ENCODE measurements around the gene PPP5C. TPM values are rescaled to one million over a fixed set of nuclear protein-coding genes. Genes with fewer than 3 reads are reported as not detected.

Gene PPP5C
- total and polyA plus RNA-seq, 2 of the 13 experiments (the other 11 are each of a cell fraction or from before 2014, with no cell fraction given), result 41.6 to 67.9 TPM

DNA sequence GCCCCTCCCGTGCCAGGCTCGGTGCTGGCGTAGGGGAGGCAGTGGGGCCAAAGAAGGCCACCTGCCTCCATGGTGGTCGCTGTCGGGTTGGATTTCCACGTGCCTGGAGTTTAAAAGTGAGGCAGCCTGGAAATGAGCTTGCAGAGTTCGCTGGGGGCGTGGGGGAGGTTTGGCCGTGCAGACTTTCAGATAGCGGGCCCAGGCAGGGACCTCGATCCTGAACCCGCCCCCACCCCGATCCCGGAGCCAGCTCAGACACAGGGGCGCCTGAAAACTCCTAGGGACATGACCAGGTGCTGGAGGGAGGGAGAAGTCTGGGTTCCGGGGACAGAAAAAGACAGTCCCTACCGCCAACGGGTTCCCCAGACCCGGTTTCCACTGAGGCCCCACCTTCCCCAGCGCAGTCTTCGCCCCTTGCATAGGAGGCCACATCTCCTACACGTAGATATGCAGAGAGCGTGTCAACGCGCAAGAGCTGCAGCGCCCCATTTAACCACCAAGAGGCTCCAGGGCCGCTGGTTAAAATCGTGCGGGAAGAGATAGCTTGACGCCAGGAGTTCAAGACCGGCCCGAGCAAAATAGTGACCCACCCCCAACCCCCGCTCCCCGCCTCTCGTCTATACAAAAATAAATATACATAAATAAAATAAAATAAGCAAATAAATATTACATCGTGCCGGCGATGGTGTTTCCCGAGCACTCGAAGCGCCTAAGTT, 58.0 kb downstream of the PPP5C start (continued):
- TF ChIP-seq, protein P1, sequence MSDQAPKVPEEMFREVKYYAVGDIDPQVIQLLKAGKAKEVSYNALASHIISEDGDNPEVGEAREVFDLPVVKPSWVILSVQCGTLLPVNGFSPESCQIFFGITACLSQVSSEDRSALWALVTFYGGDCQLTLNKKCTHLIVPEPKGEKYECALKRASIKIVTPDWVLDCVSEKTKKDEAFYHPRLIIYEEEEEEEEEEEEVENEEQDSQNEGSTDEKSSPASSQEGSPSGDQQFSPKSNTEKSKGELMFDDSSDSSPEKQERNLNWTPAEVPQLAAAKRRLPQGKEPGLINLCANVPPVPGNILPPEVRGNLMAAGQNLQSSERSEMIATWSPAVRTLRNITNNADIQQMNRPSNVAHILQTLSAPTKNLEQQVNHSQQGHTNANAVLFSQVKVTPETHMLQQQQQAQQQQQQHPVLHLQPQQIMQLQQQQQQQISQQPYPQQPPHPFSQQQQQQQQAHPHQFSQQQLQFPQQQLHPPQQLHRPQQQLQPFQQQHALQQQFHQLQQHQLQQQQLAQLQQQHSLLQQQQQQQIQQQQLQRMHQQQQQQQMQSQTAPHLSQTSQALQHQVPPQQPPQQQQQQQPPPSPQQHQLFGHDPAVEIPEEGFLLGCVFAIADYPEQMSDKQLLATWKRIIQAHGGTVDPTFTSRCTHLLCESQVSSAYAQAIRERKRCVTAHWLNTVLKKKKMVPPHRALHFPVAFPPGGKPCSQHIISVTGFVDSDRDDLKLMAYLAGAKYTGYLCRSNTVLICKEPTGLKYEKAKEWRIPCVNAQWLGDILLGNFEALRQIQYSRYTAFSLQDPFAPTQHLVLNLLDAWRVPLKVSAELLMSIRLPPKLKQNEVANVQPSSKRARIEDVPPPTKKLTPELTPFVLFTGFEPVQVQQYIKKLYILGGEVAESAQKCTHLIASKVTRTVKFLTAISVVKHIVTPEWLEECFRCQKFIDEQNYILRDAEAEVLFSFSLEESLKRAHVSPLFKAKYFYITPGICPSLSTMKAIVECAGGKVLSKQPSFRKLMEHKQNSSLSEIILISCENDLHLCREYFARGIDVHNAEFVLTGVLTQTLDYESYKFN (CRISPR knock-in tag; conservative IDR thresholded peaks at IDR 0.05), result no peak; the same call in 1 of the 2 replicates
- no peak; the same call in 1 of the 2 replicates for TF ChIP-seq NR2F6 (IDR thresholded peaks at IDR 0.05)
- 0 out of 2 replicates have a peak, but pooled peaks have one; percentile 7 for TF ChIP-seq NR2F6 (CRISPR knock-in tag; IDR thresholded peaks at IDR 0.05)
- TF ChIP-seq PHF21A (CRISPR knock-in tag; IDR thresholded peaks at IDR 0.05), result 0 out of 2 replicates have a peak, but pooled peaks have one; percentile 29
- TF ChIP-seq, protein P2, sequence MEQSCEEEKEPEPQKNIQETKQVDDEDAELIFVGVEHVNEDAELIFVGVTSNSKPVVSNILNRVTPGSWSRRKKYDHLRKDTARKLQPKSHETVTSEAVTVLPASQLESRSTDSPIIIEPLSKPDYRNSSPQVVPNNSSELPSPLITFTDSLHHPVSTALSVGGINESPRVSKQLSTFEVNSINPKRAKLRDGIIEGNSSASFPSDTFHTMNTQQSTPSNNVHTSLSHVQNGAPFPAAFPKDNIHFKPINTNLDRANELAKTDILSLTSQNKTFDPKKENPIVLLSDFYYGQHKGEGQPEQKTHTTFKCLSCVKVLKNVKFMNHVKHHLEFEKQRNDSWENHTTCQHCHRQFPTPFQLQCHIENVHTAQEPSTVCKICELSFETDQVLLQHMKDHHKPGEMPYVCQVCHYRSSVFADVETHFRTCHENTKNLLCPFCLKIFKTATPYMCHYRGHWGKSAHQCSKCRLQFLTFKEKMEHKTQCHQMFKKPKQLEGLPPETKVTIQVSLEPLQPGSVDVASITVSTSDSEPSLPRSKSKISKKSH (CRISPR knock-in tag; IDR thresholded peaks at IDR 0.05; ENCODE audit: borderline replicate concordance), result no peak
- TF ChIP-seq, protein P3, sequence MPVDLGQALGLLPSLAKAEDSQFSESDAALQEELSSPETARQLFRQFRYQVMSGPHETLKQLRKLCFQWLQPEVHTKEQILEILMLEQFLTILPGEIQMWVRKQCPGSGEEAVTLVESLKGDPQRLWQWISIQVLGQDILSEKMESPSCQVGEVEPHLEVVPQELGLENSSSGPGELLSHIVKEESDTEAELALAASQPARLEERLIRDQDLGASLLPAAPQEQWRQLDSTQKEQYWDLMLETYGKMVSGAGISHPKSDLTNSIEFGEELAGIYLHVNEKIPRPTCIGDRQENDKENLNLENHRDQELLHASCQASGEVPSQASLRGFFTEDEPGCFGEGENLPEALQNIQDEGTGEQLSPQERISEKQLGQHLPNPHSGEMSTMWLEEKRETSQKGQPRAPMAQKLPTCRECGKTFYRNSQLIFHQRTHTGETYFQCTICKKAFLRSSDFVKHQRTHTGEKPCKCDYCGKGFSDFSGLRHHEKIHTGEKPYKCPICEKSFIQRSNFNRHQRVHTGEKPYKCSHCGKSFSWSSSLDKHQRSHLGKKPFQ (CRISPR knock-in tag; IDR thresholded peaks at IDR 0.05; ENCODE audit: insufficient replicate concordance), result no peak
- no peak for TF ChIP-seq PPARG (CRISPR knock-in tag; conservative IDR thresholded peaks at IDR 0.05)
- TF ChIP-seq, protein P4, sequence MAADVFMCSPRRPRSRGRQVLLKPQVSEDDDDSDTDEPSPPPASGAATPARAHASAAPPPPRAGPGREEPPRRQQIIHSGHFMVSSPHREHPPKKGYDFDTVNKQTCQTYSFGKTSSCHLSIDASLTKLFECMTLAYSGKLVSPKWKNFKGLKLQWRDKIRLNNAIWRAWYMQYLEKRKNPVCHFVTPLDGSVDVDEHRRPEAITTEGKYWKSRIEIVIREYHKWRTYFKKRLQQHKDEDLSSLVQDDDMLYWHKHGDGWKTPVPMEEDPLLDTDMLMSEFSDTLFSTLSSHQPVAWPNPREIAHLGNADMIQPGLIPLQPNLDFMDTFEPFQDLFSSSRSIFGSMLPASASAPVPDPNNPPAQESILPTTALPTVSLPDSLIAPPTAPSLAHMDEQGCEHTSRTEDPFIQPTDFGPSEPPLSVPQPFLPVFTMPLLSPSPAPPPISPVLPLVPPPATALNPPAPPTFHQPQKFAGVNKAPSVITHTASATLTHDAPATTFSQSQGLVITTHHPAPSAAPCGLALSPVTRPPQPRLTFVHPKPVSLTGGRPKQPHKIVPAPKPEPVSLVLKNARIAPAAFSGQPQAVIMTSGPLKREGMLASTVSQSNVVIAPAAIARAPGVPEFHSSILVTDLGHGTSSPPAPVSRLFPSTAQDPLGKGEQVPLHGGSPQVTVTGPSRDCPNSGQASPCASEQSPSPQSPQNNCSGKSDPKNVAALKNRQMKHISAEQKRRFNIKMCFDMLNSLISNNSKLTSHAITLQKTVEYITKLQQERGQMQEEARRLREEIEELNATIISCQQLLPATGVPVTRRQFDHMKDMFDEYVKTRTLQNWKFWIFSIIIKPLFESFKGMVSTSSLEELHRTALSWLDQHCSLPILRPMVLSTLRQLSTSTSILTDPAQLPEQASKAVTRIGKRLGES (CRISPR knock-in tag; IDR thresholded peaks at IDR 0.05; ENCODE audit: borderline replicate concordance), result no peak
- TF ChIP-seq ZSCAN20 (CRISPR knock-in tag; IDR thresholded peaks at IDR 0.05; ENCODE audit: borderline replicate concordance), result 0 out of 2 replicates have a peak, but pooled peaks have one; percentile 7
- 0 out of 2 replicates have a peak, but pooled peaks have one; percentile 26 for TF ChIP-seq ZNF569 (CRISPR knock-in tag; IDR thresholded peaks at IDR 0.05; ENCODE audit: borderline replicate concordance)
- TF ChIP-seq ZSCAN30 (CRISPR knock-in tag; IDR thresholded peaks at IDR 0.05), result 0 out of 2 replicates have a peak, but pooled peaks have one; percentile 60
- peak; percentile 15 for TF ChIP-seq TEAD3 (CRISPR knock-in tag; optimal IDR thresholded peaks at IDR 0.05; ENCODE audit: borderline replicate concordance)
- TF ChIP-seq, protein P5, sequence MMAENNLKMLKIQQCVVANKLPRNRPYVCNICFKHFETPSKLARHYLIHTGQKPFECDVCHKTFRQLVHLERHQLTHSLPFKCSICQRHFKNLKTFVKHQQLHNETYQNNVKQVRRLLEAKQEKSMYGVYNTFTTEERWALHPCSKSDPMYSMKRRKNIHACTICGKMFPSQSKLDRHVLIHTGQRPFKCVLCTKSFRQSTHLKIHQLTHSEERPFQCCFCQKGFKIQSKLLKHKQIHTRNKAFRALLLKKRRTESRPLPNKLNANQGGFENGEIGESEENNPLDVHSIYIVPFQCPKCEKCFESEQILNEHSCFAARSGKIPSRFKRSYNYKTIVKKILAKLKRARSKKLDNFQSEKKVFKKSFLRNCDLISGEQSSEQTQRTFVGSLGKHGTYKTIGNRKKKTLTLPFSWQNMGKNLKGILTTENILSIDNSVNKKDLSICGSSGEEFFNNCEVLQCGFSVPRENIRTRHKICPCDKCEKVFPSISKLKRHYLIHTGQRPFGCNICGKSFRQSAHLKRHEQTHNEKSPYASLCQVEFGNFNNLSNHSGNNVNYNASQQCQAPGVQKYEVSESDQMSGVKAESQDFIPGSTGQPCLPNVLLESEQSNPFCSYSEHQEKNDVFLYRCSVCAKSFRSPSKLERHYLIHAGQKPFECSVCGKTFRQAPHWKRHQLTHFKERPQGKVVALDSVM (CRISPR knock-in tag; IDR thresholded peaks at IDR 0.05), result peak; percentile 95
- TF ChIP-seq, protein P6, sequence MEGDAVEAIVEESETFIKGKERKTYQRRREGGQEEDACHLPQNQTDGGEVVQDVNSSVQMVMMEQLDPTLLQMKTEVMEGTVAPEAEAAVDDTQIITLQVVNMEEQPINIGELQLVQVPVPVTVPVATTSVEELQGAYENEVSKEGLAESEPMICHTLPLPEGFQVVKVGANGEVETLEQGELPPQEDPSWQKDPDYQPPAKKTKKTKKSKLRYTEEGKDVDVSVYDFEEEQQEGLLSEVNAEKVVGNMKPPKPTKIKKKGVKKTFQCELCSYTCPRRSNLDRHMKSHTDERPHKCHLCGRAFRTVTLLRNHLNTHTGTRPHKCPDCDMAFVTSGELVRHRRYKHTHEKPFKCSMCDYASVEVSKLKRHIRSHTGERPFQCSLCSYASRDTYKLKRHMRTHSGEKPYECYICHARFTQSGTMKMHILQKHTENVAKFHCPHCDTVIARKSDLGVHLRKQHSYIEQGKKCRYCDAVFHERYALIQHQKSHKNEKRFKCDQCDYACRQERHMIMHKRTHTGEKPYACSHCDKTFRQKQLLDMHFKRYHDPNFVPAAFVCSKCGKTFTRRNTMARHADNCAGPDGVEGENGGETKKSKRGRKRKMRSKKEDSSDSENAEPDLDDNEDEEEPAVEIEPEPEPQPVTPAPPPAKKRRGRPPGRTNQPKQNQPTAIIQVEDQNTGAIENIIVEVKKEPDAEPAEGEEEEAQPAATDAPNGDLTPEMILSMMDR (CRISPR knock-in tag; IDR thresholded peaks at IDR 0.05), result peak; percentile 38
